Epidermal melanocyte (primary cell): Measurements from ENCODE around the gene TOPAZ1.

ENCODE experiments used
- DNase-seq: peaks from one replicate; pipeline ENCODE4 v3.0.0; 2011; ENCODE audit warnings: low spot score; ENCODE audit not compliant: insufficient read length

The TOPAZ1 gene

GRCh38 chr3:44241706-44242105, at the start of gene TOPAZ1:
TSS of gene TOPAZ1 (plus strand) at chr3:44241886. CDS start at chr3:44242054, 168 bp downstream.
- DNase-seq: no peak

DNA sequence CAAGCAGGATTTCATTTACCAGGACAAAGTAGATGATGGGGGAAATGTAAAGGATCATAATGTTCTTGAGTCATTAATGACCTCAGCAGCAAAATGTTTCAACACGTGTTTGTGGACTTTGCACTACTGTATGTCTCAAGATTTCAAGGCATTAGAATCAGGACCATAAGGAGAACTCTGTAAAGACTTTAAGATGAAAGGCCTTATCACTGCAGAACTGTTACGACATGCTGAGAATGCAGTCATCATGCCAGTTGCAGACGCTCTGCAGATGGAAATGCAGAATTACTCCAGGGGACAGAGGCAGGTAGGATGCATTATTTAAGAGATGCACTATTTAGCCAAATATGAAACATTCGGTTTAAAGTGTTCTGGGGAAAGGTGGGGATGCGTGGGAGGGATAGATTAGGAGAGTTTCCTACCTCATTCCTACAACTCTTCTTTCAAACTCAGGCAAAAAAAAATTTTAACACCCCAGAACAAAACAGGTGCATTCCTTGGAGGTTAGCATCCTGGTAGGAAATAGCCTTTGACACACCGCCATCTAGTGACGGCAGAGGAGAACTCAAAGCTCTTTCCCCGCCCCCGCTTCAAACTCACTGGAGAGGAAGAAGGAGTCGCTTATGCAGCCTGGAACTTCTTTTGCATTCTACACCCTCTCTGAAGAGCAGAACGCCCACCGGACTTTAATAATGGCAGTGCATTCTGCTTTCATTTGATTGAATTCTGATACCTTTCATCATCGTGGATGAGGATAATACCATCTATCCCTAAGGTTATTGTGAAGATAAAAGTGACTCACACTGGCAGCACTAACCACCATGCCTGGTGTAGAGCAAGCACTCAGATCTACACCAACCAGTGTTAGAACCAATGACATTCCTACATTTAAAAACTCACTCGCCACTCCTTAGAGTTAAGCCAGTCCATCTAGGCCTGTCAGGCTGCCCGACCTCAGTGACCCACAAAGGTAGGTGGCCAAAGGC, 43.1 kb upstream of the TOPAZ1 start:
- peak; percentile 86 for DNase-seq

DNA sequence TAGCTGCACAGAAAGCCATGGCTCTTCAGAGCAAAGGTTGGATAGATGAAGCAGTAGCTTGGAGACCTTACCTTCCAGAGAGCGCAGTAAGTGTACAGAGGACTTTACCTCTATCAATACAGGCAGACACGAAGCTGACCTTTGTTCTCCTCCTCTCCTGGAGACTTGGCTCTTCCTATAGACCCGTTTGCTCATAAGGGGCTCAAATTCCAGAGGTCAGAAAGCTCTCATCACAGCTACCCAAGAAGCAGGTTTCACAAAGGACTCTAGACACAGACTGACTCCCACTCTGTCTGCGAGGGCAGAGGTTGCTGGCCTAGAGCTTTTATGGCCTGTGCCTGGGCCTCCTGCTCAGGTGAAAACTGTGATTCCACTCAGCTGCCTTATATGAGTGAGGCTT, 35.4 kb upstream of the TOPAZ1 start:
- DNase-seq: no peak

GRCh38 chr3:44206862-44207652, 34.6 kb upstream of the TOPAZ1 start:
- DNase-seq: no peak

- no peak for DNase-seq
These were observed 33.6 kb upstream of the TOPAZ1 start for GRCh38 chr3:44208086-44208485.

- DNase-seq: no peak
These were observed 33.1 kb upstream of the TOPAZ1 start for GRCh38 chr3:44208568-44208967.

- DNase-seq: no peak
These were observed 30.7 kb upstream of the TOPAZ1 start for GRCh38 chr3:44210967-44211366.

GRCh38 chr3:44222337-44222736, 19.3 kb upstream of the TOPAZ1 start:
- DNase-seq: no peak

- DNase-seq: no peak
These were observed 18.4 kb upstream of the TOPAZ1 start for GRCh38 chr3:44223299-44223698.

- DNase-seq: no peak
These were observed 17.6 kb upstream of the TOPAZ1 start for GRCh38 chr3:44224131-44224530.

GRCh38 chr3:44226573-44226972, 15.1 kb upstream of the TOPAZ1 start:
- DNase-seq: no peak

DNA sequence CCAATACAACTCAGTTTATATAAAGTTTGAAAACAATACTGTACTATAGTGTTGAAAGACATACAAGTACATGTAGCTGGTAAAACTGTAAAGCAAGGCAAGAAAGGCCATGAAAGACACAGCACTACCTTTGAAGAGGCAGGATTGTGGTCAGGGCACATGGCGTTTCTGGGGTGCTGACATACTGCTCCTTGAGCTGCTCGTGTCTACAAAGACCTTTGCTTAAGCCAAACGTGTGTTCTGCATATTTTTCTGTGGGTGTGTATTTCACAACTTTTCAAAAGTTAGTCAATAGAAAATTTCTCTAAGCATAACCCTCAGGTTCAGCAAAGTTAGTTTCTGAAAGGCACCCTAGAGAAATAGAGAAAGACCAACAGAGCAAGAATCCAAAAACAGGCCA, 14.1 kb upstream of the TOPAZ1 start:
- DNase-seq: no peak

DNA sequence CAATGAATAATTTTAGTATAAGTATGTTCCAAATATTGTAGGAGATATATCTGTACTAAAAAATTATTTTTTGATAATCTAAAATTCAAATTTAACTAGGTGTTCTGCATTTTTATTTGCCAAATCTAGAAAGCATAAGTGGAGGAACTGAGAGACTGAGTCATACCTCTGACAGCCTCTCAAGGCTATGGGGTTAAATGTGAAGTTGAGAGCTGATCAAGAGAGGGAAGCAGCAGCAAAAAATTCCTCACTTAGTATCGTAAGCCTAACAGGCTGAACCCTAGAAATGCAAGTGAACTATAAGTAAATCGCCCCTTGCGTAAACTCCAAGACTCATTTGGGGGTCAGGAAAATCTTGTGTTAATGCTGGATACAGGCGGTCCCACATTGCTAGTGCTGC, 12.8 kb upstream of the TOPAZ1 start:
- DNase-seq: no peak

GRCh38 chr3:44232407-44232806, 9.3 kb upstream of the TOPAZ1 start:
- no peak for DNase-seq

- DNase-seq: no peak
These were observed 6.9 kb upstream of the TOPAZ1 start for GRCh38 chr3:44234648-44235268.

- DNase-seq: peak; percentile 74
These were observed 5.8 kb upstream of the TOPAZ1 start for GRCh38 chr3:44235604-44236484.

DNA sequence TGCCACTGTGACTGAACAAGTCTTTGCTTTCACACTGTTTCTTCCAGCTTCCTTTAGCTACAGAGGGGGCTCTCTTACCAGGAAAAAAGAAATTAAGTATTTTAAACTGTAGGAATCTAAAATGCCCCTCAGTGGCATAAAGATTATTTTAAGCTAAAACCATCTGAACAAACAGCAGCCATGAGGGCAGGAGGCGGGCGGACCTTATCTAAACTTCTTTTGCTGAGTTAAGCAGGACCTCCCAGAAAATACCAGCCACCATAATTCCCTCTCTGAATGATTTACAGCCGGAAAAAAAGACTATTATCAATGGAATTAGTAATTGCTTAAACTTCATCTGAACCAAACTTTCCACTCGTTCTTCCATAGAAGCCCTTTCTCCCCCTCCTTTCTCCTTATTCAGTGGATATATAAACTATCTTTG, 5.2 kb upstream of the TOPAZ1 start:
- DNase-seq: no peak

DNA sequence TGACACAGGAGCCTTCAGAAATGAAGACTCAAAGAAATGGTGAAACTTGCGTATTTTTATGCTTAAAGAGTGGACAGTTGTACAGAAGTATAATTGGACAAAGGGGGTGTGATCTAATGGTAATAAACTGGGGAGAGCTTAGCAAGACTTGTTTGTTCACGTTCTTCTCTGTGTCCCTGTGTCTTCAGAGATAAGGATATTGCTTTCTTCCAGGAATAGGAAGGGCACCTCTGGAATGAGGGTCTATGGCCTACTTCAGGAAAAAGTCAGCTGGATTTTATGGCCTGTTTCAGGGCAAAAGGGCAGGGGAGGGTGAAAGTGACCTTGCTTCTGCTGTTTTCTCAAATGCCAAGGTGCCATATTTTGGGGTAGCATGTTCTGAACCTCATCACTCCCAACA, 4.5 kb upstream of the TOPAZ1 start:
- DNase-seq: no peak

DNA sequence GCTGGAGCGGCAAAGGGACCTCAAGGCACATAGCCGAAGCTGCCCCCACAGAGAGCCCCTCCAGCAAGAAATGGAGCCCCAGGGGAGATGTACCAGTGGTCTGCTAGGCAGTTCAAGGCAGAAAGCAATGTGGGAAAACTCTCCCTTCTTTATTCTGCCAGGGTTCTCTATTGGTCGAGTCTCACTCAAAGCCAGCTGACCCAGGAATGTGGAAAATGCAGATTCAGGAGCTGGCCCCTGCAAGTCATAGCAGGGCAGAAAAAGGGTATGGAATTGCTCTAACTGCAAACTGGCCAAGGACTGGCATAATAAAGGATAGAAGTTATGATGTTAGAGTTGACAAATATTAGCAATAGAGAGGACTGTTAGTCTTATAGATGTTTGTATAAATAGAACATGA, 4.0 kb upstream of the TOPAZ1 start:
- no peak for DNase-seq

DNA sequence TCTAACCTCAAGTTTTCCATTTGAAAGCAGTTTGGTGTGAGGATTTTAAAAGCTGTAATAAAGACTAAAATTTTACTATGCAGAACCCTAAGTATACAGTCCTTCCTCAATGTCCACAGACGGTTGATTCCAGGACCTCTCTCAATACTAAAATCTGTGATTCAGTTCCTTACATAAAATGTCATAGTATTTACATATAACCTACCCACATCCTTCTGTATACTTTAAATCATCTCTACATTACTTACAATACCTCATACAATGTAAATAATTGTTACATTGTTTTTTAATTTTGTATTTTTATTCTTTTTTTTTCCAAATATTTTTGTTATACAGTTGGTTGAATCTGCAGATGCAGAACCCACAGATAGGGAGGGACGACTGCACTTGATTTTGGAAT, 2.8 kb upstream of the TOPAZ1 start:
- DNase-seq: no peak

- DNase-seq: no peak
These were observed 1.6 kb upstream of the TOPAZ1 start for GRCh38 chr3:44240061-44240460.
